ENCODE data around the gene DYNC1LI1. TPM values are rescaled to one million over a fixed set of nuclear protein-coding genes. Genes with fewer than 3 reads are reported as not detected.

The DYNC1LI1 gene
- polyA plus RNA-seq (ENCODE audit: insufficient read length in 3 of 3): 10 to 100 TPM; 40.2 to 42.1 (median 41.3) TPM

DNA sequence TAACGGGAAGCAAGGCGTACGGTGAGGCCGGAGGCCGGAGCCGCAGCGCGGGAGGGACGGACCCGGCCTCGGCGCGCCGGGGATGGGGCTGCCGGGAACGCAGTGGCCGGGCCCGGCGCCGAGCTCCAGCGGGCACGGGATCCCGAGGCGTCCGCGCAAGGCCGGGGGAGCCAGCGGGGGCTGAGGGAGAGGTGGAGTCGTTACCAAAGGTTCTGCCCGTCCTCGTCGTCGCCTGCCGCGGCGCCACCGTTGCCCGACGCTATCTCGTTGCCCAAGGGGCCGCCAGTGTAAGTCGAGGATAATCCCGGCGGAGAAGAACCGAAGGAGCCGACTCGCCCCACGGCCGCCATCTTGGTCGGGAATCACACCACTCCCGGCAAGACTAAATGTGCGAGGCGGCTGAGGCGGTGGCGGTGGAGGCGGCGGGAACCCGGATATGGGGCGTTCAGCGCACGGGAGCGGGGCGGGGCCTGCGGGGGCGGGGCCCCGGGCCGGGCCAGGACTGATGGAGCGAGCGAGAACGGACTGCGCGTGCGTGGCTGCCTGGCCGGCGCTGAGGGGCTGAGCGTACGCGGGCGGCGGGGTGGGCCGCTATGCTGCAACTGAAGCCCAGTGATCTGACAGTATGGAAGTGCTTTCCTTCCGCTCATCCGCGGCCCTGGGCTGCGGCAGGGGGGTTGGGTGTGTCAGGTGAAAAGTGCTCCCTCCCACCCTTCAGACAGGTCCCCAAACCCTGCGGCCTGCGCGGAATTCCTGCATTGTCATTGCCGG, at the start of gene DYNC1LI1:
DYNC1LI1 (minus strand) TSS at position 438 of the 771 bp plus-strand sequence; CDS start at position 350, 88 bp downstream.
- DNase-seq (ENCODE audit: low read depth in 3 of 3, low spot score in 2 of 3): peak; percentile 80 to 86 (median 83)

DNA sequence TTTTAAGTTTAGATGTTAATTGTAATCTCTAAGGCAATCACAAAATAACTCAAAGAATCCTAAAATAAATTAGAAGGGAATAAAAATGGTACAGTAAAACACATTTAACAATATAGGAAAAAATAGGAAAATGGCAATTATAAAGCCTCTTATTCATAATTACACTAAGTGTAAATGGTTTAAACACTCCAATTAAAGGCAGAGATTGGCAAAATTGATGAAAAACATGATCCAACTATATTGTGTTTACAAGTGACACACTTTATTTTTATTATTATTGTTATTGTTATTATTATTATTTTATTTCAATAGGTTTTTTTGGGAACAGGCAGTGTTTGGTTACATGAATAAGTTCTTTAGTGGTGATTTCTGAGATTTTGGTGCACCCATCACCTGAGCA, 48.7 kb upstream of the DYNC1LI1 start:
- no peak for DNase-seq (ENCODE audit: low read depth in 3 of 3, low spot score in 2 of 3)

DNA sequence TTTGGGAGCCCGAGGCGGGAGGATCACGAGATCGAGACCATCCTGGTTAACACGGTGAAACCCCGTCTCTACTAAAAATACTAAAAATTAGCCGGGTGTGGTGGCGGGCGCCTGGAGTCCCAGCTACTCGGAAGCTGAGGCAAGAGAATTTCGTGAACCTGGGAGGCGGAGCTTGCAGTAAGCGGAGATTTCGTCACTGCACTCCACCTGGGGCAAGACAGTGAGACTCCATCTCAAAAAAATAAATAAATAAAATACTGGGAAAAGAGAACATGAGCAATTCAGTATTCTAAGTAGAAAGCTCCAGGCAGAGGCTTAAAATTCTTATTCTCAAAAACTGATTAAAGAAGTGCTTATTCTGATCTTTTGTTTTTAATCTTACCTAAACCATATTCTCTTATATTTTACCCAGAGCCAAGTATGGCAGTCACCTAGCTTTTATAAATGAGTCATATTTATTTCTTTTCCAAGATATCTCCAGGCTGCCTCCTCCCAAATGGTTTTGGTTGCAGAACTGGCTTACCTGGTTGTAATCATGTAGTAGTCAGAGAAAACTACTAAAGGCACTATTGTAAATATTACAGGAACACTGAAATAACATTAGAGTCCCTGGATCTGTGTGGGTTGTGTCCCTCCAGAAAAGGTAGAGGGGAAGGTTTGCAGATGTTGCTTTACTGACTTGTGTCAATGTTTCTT, 45.8 kb upstream of the DYNC1LI1 start:
- no peak for DNase-seq (ENCODE audit: low read depth in 3 of 3, low spot score in 2 of 3)

DNA sequence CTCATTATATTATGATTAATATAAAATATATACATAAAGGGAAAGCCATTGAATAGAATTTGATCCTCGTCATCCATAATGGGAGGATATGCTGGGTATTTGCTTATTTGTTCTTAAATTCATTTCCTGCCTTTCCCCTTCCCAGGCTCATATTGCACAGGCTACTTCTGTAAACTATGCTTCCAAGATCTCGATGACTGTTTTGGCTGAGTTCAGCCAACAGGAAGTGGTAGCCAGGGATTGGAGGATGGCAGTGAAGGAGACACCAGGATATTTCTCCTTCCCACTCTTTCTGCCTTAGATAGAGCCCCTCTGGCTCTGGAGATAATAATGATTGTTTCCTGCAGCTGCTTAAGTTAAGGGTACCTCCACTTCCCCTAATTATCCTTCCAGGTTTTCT, 44.3 kb upstream of the DYNC1LI1 start:
- DNase-seq (ENCODE audit: low read depth in 3 of 3, low spot score in 2 of 3): no peak

DNA sequence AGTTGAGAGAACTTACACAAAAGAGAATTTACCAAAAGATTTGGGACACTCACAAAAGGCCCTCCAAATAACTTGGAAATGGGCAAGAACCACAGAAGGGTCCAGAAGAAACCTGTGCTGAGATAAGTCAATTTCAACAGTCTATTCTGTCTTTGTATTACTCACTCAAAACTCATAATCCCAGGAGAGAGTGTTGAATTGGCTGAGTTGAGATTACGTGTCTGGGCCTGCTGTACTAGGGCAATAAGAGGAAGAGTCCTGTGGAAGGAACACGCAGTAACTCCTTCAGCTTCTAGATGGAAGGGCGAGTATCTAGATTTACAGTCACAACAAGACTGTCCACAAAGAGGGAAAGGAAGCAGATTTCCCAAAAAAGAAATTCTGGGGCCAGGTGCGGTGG, 42.5 kb upstream of the DYNC1LI1 start:
- no peak for DNase-seq (ENCODE audit: low read depth in 3 of 3, low spot score in 2 of 3)

DNA sequence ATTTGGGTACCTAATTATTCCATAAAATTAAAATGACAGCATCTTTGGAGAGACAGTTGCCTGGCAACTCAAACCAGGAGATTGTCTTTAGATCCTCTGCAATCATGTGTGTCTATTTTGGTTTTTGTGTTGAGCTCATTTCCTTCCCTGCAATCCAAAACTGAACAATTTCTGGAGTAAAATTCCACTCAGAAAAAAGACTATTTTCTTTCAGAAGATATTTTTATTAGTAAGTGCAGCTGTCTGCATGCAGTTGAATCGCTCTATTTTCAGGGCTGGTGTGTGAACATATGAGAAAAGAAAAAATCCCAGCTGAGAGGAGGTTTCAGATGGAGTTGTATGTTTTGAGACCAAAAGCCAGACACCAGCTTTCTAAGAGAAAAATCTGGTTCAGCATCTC, 41.9 kb upstream of the DYNC1LI1 start:
- DNase-seq (ENCODE audit: low read depth in 3 of 3, low spot score in 2 of 3): no peak

DNA sequence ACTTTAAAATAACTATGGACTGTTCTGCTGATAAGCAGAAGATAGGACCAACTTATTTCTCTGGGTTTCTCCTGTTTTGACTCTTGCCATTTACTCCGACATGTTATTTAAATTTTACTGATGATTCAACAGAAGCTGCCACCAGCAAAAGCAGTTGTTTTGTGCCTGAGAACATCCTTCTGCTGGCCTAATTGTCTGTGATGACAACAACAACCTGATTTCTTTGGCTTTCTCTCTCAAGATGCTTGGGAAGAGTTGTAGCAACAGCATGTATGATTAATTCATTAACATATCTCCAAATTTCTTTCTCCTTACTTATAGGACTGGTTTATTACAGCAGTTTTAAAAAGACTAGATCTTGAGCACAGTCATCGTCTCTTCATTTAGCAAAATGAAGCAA, 36.9 kb upstream of the DYNC1LI1 start:
- DNase-seq (ENCODE audit: low read depth in 3 of 3, low spot score in 2 of 3): no peak

DNA sequence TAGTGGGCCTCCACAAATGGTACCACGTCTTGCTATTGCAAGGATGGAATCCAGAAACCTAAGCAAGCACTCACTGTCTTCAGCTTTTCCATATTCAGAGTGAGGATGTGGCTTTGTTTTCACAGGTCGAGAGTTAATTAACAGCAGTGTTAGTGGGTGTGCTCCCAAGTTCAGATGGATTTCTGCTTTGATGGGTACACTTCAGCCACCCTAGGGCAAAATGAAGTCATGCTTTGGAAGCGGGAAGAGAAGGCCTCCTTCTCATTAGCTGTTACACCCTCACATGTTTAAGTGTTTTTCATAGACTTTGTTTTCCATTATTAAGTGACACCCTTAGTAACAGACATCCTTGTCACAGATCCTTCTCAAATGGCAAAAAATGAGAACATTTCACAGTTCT, 36.3 kb upstream of the DYNC1LI1 start:
- DNase-seq (ENCODE audit: low read depth in 3 of 3, low spot score in 2 of 3): no peak

DNA sequence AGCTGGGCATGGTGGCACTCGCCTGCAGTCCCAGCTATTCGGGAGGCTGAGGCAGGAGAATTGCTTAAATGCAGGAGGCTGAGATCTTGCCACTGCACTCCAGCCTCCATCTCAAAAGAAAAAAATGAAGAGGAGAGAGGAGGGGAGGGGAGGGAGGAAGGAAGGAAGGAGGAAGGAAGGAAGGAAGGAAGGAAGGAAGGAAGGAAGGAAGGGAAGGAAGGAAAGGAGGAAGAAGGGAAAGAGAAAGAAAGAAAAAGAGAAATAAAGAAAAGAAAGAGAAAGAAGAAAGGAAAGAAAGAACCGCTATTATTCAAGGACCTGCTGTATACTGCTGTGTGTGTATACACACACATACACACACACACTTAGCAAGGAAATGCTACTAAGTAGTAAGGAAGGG, 35.6 kb upstream of the DYNC1LI1 start:
- no peak for DNase-seq (ENCODE audit: low read depth in 3 of 3, low spot score in 2 of 3)

DNA sequence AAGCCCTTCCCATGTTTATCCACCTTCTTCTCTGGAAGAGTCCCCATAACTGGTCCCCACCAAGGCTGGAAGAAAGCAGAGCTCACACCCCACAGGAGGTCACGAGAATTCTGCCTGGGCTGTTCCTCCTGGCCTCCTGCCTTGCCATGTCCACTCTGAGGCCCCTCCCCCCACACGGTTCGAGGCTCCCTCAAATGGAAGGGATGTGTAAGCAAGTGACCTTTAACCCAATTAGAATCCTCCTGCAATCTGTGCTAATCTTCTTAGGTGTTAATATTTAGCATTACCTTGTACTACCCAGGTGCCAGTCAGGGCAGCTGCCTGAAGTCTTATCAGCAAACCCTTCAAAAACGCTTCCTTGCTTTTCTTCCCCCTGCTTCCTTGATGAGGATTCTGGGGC, 32.4 kb upstream of the DYNC1LI1 start:
- DNase-seq (ENCODE audit: low read depth in 3 of 3, low spot score in 2 of 3): no peak

DNA sequence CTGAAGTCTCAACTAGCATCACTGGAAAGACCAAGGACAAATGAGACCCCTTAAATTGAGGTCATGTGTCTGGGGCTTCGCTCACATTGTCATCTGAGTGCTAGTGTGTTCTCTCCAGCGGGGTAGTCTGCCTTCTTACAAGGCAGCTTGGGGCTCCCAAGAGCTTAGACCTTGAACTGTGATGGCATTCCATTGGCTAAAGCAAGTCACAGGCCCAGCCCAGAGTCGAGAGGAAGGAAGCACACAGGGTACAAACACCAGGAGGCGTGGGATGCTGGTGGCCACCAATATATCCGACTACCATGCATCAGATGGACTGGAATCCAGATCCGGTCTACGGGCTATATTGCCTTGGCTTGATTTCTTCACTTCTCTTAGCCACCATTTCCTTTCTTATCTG, 31.5 kb upstream of the DYNC1LI1 start:
- no peak for DNase-seq (ENCODE audit: low read depth in 3 of 3, low spot score in 2 of 3)

DNA sequence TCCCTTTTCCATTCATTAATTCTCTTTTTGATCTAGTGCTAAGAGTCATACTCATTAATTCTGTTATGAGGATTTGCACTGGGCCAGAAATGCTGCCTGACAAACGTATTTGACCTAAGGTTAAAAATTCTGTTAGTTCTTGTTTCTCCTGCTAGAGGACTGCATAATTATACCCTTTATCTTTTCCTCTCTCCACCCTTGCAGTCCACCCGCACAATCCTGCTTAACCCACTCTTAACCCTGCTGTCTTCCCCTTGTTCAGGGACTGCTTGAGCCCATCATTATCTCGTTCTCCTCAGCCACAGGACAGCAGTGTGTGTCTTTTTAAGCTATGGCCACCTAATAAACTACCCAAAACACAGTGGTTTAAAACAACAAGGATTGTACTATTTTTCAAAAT, 31.1 kb upstream of the DYNC1LI1 start:
- no peak for DNase-seq (ENCODE audit: low read depth in 3 of 3, low spot score in 2 of 3)

DNA sequence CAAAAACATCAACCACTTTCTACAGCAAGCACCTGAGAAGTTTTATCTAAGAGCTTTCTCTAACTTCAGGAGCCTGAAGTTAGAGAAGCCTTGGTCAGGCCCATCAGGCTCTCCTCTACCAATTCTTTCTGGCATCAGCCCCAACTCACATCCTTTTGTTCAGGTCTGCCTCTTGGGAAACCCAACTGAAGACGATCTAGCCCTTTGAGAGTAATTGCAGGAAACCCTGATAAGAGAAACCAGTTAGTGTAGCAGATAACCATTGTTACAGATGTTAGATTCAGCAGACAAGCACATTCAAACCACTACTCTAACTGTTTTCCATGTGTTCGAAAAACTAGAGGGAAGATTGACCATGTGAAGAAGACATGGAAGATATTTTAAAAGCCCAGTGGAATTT, 27.0 kb upstream of the DYNC1LI1 start:
- no peak for DNase-seq (ENCODE audit: low read depth in 3 of 3, low spot score in 2 of 3)

DNA sequence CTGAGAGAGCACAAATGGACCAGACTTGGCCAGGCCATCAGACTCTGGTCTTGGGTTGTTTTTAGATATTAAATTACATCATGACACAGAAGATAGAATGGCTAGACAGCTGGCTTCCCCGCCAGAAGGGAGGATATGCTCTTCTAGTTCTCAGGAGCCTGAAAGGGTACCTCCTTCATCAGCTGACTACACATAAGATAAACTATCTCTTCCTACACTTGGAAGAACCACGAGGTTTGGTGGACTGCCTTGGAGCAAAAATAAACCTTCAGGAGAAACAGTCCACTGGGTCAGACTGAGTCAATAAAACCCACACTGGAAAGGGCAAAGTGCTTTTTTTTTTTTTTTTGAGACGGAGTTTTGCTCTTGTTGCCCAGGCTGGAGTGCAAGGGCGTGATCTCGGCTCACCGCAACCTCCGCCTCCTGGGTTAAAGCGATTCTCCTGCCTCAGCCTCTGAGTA, 26.3 kb upstream of the DYNC1LI1 start:
- peak in 2 of 3 donors; percentile 31 to 47 for DNase-seq (ENCODE audit: low read depth in 3 of 3, low spot score in 2 of 3)

DNA sequence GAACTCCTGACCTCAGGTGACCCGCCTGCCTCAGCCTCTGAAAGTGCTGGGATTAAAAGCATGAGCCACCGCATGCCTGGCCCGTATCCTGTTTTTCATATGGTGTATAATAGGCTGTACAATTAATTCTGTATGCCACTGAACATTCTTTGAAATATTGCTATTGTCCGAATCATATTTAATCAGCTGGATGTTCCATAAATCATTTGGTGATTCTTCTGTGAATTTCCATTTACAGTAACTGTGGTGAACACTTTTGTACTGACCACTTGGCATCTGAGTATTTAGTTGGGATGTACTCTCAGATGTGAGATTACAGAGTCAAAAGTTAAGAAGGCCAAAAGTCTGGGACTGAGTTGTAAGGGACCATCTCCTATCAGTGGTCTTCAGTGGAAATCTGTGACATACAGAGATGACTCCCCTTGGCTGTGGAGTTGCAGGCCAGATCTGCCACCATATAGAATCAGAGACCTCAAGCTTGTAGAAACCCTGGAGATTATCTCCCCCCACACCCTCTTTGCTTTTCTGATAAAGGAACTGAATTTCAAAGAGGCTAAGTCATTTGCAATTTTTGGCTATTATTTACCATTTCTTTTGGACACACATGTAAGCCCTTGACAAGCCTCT, 25.7 kb upstream of the DYNC1LI1 start:
- DNase-seq (ENCODE audit: low read depth in 3 of 3, low spot score in 2 of 3): no peak

DNA sequence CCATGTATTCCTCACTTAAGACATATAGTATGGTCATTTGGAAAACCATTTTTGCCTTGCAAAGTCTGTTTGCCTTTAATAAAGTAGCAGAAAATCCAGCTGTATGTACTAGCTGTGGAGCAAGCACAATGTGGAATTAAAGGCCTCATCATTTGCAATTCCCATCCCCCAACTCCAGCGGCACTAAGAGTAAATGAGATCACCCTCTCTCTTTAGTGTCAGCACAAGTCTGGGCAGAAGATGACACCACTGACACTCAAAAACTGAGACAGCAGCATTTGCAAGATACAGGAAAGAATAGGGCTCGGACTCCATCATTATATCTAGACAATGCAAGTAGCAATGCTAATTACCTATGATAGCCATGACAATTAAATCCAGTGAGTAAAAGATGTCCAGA, 24.7 kb upstream of the DYNC1LI1 start:
- DNase-seq (ENCODE audit: low read depth in 3 of 3, low spot score in 2 of 3): no peak

DNA sequence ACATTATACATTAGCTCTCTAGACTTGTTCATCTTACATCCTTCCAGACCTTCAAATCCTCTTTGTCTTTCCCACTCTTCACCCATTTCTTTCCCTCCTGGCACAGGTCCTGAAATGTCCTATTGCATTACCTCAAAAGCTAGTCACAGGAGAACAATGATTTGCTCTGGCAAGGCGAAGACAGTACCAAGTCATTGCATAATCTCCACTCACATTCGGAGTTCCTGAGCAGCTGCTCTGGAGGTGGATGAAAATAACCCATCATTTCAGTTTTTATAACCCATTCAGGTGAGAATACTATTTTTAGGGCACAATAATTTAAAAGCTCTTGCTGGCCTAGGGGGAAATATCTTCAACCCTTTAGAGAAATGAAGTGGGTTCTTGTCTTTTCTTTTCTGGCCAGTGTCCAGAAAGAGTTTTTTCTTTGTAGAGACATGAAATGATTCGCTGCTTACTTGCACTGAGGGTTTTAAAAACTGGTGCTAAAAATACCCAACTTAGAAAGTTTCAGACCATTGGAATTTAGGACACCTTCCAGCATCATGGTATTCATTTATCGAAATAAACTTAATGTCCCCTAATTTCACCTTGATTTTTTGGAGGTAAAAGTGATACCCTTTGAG, 23.4 kb upstream of the DYNC1LI1 start:
- no peak for DNase-seq (ENCODE audit: low read depth in 3 of 3, low spot score in 2 of 3)

DNA sequence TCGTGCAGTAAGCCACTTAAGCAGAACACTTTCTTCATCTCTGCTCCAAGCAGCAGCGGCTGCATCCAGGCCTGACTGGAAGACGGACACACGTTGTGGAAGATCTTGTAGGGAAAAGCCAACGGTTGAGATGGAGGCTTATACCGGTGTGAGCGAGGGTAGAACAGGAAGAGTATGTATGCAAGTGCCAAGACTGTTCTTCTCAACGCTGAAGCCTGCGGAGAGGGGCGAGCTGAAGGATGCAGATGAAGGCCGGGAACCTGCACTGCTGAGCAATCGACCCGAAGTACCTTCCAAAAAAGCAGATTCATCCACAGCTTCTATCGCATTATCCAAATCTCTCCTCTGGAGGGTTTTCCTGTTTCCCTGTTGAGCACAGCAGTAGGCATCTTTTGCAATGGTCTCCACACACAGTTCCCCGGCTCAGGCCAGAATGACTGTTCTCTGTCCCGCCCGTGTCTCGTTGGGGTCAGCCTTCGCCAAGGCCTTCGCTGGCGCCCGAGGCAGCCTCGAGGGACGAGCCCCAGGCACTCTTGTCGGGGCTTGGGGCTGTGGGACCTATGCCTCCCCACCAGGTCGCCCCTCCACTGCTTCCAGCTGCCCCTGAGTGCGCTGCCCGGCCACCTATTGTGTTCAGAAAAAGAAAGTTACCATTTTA, 22.2 kb upstream of the DYNC1LI1 start:
- DNase-seq (ENCODE audit: low read depth in 3 of 3, low spot score in 2 of 3): no peak

DNA sequence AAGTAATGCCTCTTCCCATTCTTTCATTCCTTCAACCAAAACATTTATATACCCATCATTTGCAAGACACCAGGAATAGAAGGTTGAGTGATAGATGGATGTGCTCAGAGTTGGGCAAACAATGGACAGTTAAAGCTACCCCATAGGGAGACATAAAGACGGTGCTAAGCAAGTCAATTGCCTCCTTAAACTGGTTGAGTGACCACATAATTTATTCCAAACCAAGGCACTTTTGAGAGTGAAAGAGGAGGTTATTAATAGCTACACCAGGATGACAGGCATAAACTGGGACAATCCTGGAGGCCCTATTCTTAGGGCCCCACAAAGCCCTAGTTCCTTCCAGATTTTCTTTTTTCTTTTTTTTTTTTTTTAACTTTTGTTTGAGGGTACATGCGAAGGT, 21.4 kb upstream of the DYNC1LI1 start:
- DNase-seq (ENCODE audit: low read depth in 3 of 3, low spot score in 2 of 3): no peak

DNA sequence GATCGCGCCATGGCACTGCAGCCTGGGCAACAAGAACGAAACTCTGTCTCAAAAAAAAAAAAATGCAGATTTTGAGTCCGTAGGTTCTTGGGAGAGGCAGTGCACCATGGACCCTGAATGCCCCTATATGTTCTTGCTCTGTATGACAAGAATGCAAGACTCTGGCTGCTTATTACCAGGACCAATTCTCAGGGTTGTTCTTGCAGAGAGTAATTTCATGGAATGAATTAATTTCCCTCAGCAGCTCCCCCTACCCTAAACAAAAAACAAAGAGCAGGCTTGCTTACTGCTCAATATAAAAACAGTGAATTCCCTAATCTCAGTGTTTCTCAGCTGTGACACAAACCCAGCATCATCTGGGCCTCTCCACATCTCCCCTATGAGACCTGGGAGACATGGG, 20.5 kb upstream of the DYNC1LI1 start:
- DNase-seq (ENCODE audit: low read depth in 3 of 3, low spot score in 2 of 3): no peak

DNA sequence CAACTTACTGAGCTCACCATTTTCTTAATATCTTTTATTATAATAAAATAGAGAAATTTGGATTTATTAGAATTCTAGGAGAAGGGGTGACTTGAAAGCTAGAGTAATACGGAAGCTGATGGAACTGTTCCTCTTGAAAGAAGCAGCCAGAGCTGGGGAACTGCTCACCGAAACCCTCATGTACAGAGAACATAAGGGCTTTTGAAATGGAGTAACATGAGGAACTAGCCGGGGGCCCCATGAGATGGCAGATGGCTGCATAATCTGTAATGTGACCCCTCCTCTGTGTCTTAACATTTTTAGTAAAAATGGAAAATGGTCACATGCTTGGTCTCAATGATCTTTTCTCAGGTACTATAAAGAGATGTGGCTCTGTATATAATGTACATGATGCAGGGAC, 15.7 kb upstream of the DYNC1LI1 start:
- no peak for DNase-seq (ENCODE audit: low read depth in 3 of 3, low spot score in 2 of 3)
